Central memory CD8-positive, alpha-beta T cell (primary cell): Measurements from ENCODE around the gene PTPRF.

Source experiments
- ATAC-seq: fragments of 150-1000 bp; cut with Tn5 transposase; replicated peaks from 2 replicates; pipeline ENCODE4 v1.10.0; 2022; ENCODE audit warnings: mild to moderate bottlenecking, moderate FRiP score, moderate number of reproducible peaks; ENCODE audit not compliant: poor library complexity, severe bottlenecking; ENCODE audit errors: extremely low read depth
- DNase-seq, 2 donors: peaks; one replicate each; pipeline ENCODE4 v3.0.0; 2021; ENCODE audit warnings: low spot score in 2 of 2
- H3K27ac Mint-ChIP-seq: one replicate; pipeline ENCODE4 v1.8.0; 2022; ENCODE audit warnings: low read depth, mild to moderate bottlenecking, moderate library complexity, mixed read lengths
- H3K27me3 Mint-ChIP-seq: one replicate; pipeline ENCODE4 v1.8.0; 2022; ENCODE audit warnings: mixed read lengths
- H3K36me3 Mint-ChIP-seq: one replicate; pipeline ENCODE4 v1.8.0; 2022; ENCODE audit warnings: mild to moderate bottlenecking, moderate library complexity, mixed read lengths; ENCODE audit not compliant: insufficient read depth
- H3K4me1 Mint-ChIP-seq: one replicate; pipeline ENCODE4 v1.8.0; 2022; ENCODE audit warnings: mixed read lengths
- H3K4me3 Mint-ChIP-seq: one replicate; pipeline ENCODE4 v1.8.0; 2022; ENCODE audit warnings: mild to moderate bottlenecking, moderate library complexity, mixed read lengths
- H3K9me3 Mint-ChIP-seq: one replicate; pipeline ENCODE4 v1.8.0; 2022; ENCODE audit warnings: mixed read lengths

Gene PTPRF

DNA sequence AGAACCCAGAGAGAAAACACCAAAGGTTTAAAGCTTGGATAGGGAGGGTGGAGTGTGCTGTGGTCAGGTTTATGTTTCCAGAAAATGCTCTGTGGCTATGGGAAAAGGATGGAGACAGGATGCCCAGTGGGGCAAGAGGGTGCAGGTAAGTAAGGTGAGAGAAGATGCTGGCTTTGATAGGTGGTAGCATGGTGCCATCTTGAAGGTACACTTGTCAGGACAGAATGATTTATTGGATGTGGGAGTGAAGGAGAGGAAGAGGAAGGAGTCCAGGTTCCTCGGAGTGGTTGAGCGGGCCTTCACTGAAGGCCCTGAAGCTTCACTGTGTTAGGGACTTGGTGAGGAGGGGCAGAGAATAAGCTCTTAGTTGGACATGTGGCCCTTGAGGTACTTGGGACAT lies 3.6 kb downstream of the PTPRF start:
- peaks cover 22% of the 10 kb centered on the region for H3K4me1 Mint-ChIP-seq
- H3K27ac Mint-ChIP-seq = no peak overlapping the region
- H3K27me3 Mint-ChIP-seq = peaks cover 42% of the 10 kb centered on the region
- H3K36me3 Mint-ChIP-seq = peaks cover 3% of the 10 kb centered on the region
- H3K9me3 Mint-ChIP-seq = no peaks in the 10 kb centered on the region
- H3K4me3 Mint-ChIP-seq = no peak overlapping the region
- DNase-seq (no peak), ATAC-seq (no peak)

DNA sequence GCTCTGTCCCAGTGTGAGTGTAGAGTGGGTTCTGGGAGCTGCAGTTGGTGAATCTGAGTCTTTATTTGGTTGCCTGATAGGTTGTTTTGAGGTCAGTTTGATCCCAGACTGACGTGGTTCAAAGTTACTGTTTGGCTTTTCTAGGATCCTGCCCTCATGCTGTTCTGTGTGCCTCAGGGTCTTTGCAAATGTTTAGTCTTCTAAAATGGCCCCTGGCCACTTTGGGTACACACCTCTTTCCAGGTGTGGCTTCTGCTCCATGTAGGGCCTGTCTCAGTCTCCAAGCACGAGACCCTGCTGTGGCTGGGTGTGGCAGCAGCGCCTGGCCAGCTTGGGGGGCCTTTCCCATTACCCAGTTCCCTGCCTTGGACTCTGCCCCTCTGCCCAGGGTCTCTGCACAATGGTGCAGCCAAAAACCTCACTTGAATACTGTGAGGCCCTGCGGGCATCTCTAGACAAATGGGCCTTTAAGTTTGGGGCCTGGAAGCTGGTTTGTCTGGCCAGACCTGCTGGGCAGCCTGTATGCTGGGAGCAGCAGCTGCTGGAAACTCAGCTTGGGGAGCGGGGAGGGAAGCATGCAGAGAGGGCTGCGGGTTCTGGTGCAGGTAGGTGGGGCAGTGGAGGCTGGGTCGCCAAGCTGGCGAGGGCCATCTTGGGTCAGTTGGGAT lies 5.6 kb downstream of the PTPRF start:
- H3K4me3 Mint-ChIP-seq = no peak overlapping the region
- no peak for ATAC-seq
- H3K4me1 Mint-ChIP-seq = peaks cover 7% of the 10 kb centered on the region
- H3K27ac Mint-ChIP-seq = no peak overlapping the region
- peaks cover 26% of the 10 kb centered on the region for H3K27me3 Mint-ChIP-seq
- no peaks in the 10 kb centered on the region for H3K9me3 Mint-ChIP-seq
- H3K36me3 Mint-ChIP-seq = no peaks in the 10 kb centered on the region
- no peak for DNase-seq

DNA sequence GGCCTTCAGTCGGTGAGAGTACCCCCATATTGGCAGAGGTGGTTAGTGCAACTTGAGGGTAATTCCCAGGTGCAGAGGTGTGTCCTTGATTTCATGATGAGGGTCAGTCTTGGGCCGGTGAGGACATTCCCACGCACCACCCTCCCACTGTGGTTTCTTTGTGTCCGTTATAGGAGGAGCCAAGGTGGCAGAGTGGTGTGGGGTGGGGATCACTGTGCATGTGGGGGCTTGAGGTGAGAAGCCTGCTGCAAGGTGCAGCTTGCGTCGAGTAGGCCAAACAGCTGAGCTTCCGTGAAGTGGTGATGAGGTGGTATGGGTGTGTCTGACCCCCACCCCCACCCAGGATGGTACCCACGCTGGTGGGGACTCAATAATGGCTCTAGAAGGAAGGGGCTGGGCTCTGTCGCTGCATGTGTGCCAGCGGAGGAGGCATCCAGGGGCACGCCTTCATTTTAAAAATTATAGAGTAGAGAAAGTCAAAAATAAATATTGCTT lies 6.2 kb downstream of the PTPRF start:
- DNase-seq (no peak), ATAC-seq (no peak)
- peaks cover 3% of the 10 kb centered on the region for H3K4me1 Mint-ChIP-seq
- no peak overlapping the region for H3K4me3 Mint-ChIP-seq
- H3K27me3 Mint-ChIP-seq = peaks cover 20% of the 10 kb centered on the region
- H3K36me3 Mint-ChIP-seq = no peaks in the 10 kb centered on the region
- H3K9me3 Mint-ChIP-seq = no peaks in the 10 kb centered on the region
- no peak overlapping the region for H3K27ac Mint-ChIP-seq

DNA sequence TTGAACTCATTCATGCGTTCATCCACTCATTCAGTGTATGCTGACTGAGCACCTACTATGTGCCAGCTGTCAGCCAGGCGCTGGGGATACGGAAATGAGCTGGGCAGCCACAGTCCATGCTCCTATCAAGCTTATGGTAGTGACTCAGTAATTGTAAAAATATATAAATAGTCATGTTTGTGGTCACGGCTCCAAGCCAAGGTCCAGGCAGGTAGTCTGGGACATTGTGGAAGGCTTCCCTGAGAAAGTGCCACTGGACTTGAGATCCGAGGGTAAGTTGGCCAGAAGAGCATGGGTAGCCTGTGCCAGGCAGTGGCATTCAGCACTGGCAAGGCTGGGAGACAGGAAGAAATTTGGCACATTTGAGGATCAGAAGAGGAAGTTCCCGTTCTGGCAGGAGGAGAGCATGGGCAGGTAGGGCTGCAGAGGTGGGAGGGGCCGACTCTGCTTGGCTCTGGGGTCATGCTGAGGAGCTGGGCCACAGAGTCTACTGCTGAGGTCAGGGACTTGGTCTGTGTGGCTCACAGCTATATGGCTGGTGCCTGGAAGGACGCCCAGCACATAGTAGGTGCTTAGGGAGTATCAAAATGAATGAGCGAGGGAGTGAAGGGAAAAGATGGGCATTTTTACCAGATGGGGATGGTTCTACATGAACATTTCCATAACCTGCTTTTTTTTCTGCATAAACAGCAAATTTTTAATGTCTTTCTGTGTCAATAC lies 6.9 kb downstream of the PTPRF start:
- Mint-ChIP-seq H3K36me3 (no peaks in the 10 kb centered on the region), H3K27ac (no peak overlapping the region), H3K4me1 (no peaks in the 10 kb centered on the region), H3K9me3 (no peaks in the 10 kb centered on the region), H3K4me3 (no peak overlapping the region), H3K27me3 (peaks cover 13% of the 10 kb centered on the region)
- ATAC-seq = no peak
- no peak for DNase-seq

DNA sequence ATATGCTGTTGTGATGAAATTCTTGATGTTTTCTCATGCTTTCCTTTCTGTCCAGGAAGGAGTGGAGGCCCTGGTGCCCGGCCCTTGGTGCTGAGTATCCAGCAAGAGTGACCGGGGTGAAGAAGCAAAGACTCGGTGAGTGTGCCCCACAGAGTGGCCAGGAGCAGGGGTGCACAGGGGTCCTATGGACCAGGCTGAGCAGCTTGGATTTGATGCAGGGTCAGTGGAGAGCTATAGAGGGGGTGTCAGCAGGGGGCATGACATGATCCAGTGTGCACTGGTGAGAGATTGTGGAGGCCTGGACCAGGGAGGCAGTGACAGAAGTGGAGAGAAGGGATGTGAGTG lies 7.4 kb downstream of the PTPRF start:
- Mint-ChIP-seq H3K4me3 (no peak overlapping the region), H3K4me1 (no peaks in the 10 kb centered on the region), H3K27ac (no peak overlapping the region), H3K27me3 (peaks cover 8% of the 10 kb centered on the region), H3K9me3 (no peaks in the 10 kb centered on the region), H3K36me3 (no peaks in the 10 kb centered on the region)
- no peak for DNase-seq
- no peak for ATAC-seq

DNA sequence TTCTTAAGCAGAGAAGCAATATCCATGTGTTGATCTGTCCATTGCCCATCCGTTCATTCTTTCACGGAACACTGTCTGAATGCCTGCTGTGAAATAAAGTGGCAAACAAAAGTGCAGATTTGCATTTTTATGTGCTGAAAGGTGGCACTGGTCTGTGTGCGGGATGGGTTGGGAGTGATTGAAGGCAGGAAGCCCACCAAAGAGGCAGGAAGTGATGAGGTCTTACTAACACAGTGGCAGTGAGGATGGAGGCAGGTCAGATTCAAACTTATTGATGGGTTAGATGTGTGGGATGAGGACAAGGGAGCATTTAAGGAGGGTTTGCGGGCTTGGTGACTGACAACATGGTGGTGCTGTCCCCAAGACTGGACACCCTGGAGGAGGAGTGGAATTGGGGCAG lies 8.3 kb downstream of the PTPRF start:
- no peaks in the 10 kb centered on the region for H3K9me3 Mint-ChIP-seq
- no peaks in the 10 kb centered on the region for H3K36me3 Mint-ChIP-seq
- ATAC-seq (no peak), DNase-seq (no peak)
- no peaks in the 10 kb centered on the region for H3K27me3 Mint-ChIP-seq
- H3K4me3 Mint-ChIP-seq = no peak overlapping the region
- H3K27ac Mint-ChIP-seq = no peak overlapping the region
- H3K4me1 Mint-ChIP-seq = no peaks in the 10 kb centered on the region

DNA sequence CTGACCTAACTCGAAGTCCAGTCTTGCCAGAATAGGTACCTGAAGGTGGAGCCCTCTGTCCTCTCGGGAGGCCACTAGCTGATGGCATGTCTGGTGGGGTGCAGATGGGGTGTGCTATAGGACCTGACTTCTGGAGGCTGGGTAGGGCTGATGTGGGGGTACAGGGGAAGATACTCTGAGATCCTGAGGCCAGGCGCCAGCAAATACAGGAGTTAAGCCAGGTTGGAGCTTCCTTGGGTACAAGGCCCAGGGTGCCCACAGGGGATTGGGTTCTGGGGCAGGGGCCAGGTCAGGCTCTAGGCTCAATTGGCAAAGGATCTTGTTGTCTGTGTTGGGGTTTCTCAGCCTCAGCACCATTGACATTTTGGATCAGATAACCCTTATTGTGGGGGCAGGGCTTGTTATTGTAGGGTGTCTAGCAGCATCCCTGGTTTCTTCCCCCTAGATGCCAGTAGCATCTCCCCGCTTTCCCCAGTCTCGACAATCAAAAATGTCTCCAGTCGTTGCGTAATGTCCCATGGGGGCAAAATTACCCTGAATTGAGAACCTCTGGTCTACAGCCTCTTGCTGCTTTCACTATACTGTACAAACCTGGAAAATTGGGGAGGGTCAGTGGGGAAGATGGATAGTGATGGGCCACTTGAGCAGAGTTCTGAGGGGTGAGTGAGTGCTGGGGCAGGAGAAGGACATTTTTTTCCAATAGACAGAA lies 9.2 kb downstream of the PTPRF start:
- no peaks in the 10 kb centered on the region for H3K27me3 Mint-ChIP-seq
- ATAC-seq (no peak), DNase-seq (no peak)
- H3K4me1 Mint-ChIP-seq = no peaks in the 10 kb centered on the region
- H3K9me3 Mint-ChIP-seq = no peaks in the 10 kb centered on the region
- H3K36me3 Mint-ChIP-seq = no peaks in the 10 kb centered on the region
- no peak overlapping the region for H3K27ac Mint-ChIP-seq
- H3K4me3 Mint-ChIP-seq = no peak overlapping the region

DNA sequence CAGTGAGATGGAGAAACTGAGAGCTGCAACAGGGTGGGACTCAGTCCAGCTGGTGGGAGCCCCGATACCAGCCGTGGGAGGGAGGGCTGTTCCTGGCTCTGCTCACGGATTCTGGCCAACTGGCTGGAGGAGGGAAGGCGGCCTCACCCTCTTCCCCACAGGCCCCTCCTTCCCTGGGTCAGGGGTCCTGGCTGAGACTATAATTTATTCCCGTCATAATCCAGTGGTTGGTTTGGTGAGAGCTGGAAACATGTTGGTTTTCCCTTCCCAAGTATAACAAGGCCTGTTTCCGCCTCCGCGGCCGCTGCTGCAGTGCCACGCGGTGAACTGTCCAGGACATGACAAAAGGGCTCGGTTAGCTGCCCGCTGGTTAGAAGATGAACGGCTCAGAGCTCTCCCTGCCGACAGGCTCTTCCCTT lies 10.0 kb downstream of the PTPRF start:
- H3K4me1 Mint-ChIP-seq = no peaks in the 10 kb centered on the region
- H3K27ac Mint-ChIP-seq = no peak overlapping the region
- DNase-seq (no peak), ATAC-seq (no peak)
- no peaks in the 10 kb centered on the region for H3K9me3 Mint-ChIP-seq
- no peaks in the 10 kb centered on the region for H3K27me3 Mint-ChIP-seq
- H3K36me3 Mint-ChIP-seq = no peaks in the 10 kb centered on the region
- no peak overlapping the region for H3K4me3 Mint-ChIP-seq

DNA sequence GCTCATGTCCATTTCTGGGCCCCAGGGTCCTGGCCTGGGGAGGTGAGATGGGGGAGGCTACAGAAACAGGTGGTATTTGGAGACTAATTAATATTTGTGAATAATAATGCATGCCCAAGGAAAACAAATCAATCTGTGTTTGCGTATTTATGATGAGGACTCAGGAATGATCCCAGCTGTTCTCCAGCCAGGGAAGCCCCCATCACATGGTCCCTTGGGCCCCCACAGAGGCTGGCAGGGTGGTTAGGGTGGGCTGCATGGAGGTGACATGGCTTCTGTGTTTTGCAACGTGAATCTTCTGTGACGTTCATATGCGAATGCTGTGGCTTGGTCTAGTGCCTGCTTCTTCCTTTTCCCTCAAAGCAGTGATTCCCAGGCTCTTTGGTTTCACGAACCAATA lies 10.5 kb downstream of the PTPRF start:
- H3K4me1 Mint-ChIP-seq = no peaks in the 10 kb centered on the region

DNA sequence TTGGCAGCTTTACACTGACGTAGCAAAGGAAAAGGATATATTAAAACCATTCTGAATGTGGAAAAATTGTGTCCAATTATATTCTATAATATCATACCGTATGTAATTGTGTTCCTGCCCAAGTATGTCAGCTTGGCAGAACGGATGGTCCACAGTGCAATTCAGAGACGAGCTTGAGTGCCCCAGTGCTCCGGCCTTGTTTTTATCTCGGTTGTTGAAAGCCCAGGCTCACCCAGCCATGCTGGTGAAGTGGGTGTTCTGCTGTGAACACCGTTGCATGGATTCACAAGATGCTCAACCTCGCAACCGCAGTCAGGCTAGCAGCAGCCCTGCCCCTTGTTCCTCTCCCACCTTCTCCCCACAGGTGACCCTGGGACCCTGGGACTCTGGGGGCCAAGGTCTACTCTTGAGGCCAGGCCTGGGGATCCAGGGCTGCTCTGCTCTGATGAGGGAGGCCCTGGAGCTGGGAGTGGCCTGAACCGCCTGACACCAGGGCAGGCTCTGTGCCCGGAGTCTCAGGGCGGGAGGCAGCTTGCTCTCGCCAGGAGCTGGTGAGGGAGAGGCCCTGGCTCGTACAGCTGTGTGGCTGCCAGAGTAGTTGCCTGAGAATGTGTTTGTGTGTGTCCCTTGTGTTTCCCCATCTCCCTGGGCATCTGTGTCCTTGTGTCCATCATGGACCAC lies 11.2 kb downstream of the PTPRF start:
- no peak for DNase-seq
- Mint-ChIP-seq H3K27me3 (no peaks in the 10 kb centered on the region), H3K4me3 (no peak overlapping the region), H3K36me3 (no peaks in the 10 kb centered on the region), H3K4me1 (no peaks in the 10 kb centered on the region), H3K9me3 (no peaks in the 10 kb centered on the region), H3K27ac (no peak overlapping the region)
- no peak for ATAC-seq

More for the DNA sequence above, 10.5 kb downstream of the PTPRF start:
- H3K9me3 Mint-ChIP-seq = no peaks in the 10 kb centered on the region
- no peak for ATAC-seq
- no peak for DNase-seq
- H3K36me3 Mint-ChIP-seq = no peaks in the 10 kb centered on the region
- no peak overlapping the region for H3K4me3 Mint-ChIP-seq
- H3K27me3 Mint-ChIP-seq = no peaks in the 10 kb centered on the region
- no peak overlapping the region for H3K27ac Mint-ChIP-seq

DNA sequence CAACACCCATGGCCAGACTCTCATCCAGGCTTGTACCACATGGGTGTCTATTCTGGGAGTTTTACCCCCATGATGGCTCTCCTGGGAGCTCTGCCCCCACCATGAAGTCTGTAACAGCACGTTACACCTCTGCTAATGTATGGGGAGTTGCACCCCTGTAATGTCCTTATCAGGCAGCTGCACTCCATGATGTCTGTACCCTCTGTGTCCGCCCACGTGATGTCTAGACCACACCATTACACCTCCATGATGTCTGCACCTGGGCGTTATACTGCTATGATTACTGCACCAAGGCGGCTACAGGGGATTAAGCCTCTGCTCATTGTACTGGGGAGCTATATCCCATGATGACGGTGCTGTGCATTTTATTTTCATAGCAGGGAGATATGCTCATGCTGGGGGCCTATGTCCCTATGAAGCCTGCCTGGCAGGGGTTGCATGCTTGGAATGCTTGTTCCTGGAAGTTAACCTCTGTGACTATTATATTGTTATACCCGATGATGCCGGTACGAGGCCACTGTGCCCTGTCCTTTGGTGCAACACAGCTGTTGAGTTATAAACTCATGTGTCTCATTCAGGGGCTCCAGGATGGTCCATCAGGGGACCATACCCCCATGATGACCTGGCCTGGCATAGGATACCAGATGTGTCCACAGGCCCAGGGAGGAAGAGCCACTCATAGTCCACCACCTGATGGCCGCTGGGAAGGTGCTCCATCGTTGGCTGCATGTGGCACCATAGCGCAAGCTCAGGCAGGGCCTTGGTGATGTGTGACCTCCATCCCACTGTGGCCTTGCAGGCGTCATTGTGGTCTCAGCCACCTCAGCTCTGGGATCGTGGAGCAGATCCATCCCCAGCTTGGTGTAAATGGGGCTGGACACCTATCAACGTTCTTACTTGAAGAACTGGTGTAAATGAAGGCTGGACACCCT lies 12.1 kb downstream of the PTPRF start:
- no peaks in the 10 kb centered on the region for H3K36me3 Mint-ChIP-seq
- no peak overlapping the region for H3K27ac Mint-ChIP-seq
- no peaks in the 10 kb centered on the region for H3K27me3 Mint-ChIP-seq
- no peak for DNase-seq
- no peaks in the 10 kb centered on the region for H3K9me3 Mint-ChIP-seq
- no peaks in the 10 kb centered on the region for H3K4me1 Mint-ChIP-seq
- no peak for ATAC-seq
- H3K4me3 Mint-ChIP-seq = no peak overlapping the region

DNA sequence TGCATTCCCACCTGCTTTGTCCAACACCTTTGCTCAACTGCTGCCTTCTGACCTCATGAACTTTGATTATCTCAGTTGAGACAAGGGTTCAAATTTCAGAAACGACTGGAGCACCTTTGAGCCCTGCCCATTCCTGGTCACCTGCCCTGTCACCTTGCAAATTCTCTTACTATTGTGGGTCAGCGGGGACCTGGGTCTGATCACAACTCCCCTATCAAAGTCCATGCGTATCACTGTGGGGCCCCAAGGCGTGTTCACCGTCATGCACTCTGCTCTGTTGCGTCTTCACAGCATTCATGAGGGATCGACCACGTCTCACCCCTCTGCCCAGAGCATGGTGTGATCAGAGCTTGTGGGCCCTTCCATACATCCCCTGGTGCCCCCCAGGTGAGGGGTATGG lies 12.9 kb downstream of the PTPRF start:
- ATAC-seq (no peak), DNase-seq (no peak)
- Mint-ChIP-seq H3K9me3 (no peaks in the 10 kb centered on the region), H3K4me3 (no peak overlapping the region), H3K27ac (no peak overlapping the region), H3K4me1 (no peaks in the 10 kb centered on the region), H3K27me3 (no peaks in the 10 kb centered on the region), H3K36me3 (no peaks in the 10 kb centered on the region)
